Sigmoid colon (tissue), 7 donors: ENCODE results near the gene REEP3. TPM values are rescaled to one million over a fixed set of nuclear protein-coding genes. Genes with fewer than 3 reads are reported as not detected.

ENCODE experiments used
- DNase-seq: peaks from one replicate; pipeline ENCODE4 v3.0.0-alpha.2; 2019
- H3K27ac ChIP-seq, 4 donors: fragments of 200-600 bp; sonication (generic); one replicate each; pipeline ENCODE4 v1.5.1; 2016 to 2019; ENCODE audit warnings: mild to moderate bottlenecking in 1 of 4
- H3K27me3 ChIP-seq, 3 donors: fragments of 200-600 bp; sonication (generic); one replicate each; pipeline ENCODE4 v1.5.1; 2019; ENCODE audit warnings: mild to moderate bottlenecking in 1 of 3
- H3K36me3 ChIP-seq, 4 donors: fragments of 200-600 bp; sonication (generic); one replicate each; pipeline ENCODE4 v1.5.1; 2016 to 2019
- H3K4me1 ChIP-seq, 4 donors: fragments of 200-600 bp; sonication (generic); one replicate each; pipeline ENCODE4 v1.5.1; 2017 to 2019
- H3K4me3 ChIP-seq, 4 donors: fragments of 200-600 bp; sonication (generic); one replicate each; pipeline ENCODE4 v1.5.1; 2017 to 2019; ENCODE audit warnings: mild to moderate bottlenecking in 2 of 4, moderate library complexity in 1 of 4
- H3K9me3 ChIP-seq, 4 donors: fragments of 200-600 bp in 3 of 4; sonication (generic) in 3 of 4; one replicate each; pipeline versions ENCODE4 v1.5.1 to v1.6.1; 2013 to 2019
- EP300 ChIP-seq, 4 donors: sonication (generic); formaldehyde crosslinking; IDR thresholded peaks; one replicate each; pipeline ENCODE4 v1.6.1; 2017; ENCODE audit warnings: antibody characterized with exemption in 4 of 4
- POLR2A ChIP-seq, 2 donors: fragments of 450-650 bp; IDR thresholded peaks; one replicate each; pipeline ENCODE4 v1.6.1; 2016; ENCODE audit warnings: antibody characterized with exemption in 2 of 2, mild to moderate bottlenecking in 2 of 2, moderate library complexity in 2 of 2
- POLR2AphosphoS5 ChIP-seq, 4 donors: sonication (generic); formaldehyde crosslinking; IDR thresholded peaks; one replicate each; pipeline ENCODE4 v1.6.1; 2017; ENCODE audit warnings: antibody characterized with exemption in 4 of 4
- WGBS, 2 donors: extraction: QIAGEN DNeasy Blood & Tissue Kit; methylation state at CpG; one replicate each; pipeline ENCODE4 v1.1.7; 2013; 5-methylcytosine and 5-hydroxymethylcytosine counted together
- intact Hi-C: fragments of 100-400 bp; cut with DNase I; formaldehyde crosslinking; loops from one replicate; pipeline ENCODE4 v1.15.1; 2023
- polyA plus RNA-seq, 3 donors: library from polyadenylated mRNA; stranded (reverse); fragments of 200-250 nt; gene quantifications; one replicate each; pipeline ENCODE4 v1.2.3, GENCODE V29; 2013
- total RNA-seq, 4 donors: library from RNA; depleted of rRNA; stranded (reverse); fragments of >200 nt; gene quantifications; one replicate each; pipeline ENCODE4 v1.1.0, GENCODE V29; 2016
- TF ChIP-seq, protein P1 (sequence below), 4 experiments: fragments of 450-650 bp in 3 of 4; fragments of 200-600 bp in 1 of 4; IDR thresholded peaks; one replicate each; pipeline ENCODE4 v1.5.1; 2016 to 2019; ENCODE audit warnings: antibody characterized with exemption in 4 of 4, mild to moderate bottlenecking in 3 of 4, moderate library complexity in 2 of 4
- donor health status: healthy with polysubstance abuse.
- donor health status: Bipolar disorder and iron deficiency.
- donor health status: healthy.

REEP3 gene
- total and polyA plus RNA-seq, 7 donors = 8.6 to 116 (median 69.2) TPM

DNA sequence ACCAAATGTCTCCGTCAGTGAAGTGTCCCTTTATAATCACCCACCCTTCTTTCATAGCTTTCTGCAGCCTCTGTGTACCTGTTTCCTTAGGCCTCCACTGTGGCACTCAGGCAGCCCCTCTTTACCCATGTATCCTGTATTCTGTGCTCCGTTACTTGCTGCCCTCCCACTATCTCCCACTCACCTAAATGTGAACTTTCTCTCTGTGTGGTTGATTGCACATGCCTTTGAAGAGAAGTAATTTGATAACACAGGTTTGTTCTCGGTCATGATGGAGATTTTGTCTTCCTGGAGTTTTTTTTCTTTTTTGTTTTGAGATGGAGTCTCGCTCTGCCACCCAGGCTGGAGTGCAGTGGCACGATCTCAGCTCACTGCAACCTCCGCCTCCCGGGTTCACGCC is 61.5 kb downstream of the REEP3 start:
- intact Hi-C loops = loop anchor here (5.0 kb wide), 1 partner anchor 45 kb away; no protein-coding TSS in a partner anchor
- Histone ChIP-seq H3K27me3 (no peaks in the 10 kb centered on the region), H3K36me3 (no peaks in the 10 kb centered on the region), H3K27ac (no peak overlapping the region), H3K4me1 (peaks cover 0 to 62% (median 39%) of the 10 kb centered on the region in 4 donors), H3K9me3 (no peaks in the 10 kb centered on the region), H3K4me3 (no peak overlapping the region)
- DNase-seq = no peak
- TF ChIP-seq, protein P1, sequence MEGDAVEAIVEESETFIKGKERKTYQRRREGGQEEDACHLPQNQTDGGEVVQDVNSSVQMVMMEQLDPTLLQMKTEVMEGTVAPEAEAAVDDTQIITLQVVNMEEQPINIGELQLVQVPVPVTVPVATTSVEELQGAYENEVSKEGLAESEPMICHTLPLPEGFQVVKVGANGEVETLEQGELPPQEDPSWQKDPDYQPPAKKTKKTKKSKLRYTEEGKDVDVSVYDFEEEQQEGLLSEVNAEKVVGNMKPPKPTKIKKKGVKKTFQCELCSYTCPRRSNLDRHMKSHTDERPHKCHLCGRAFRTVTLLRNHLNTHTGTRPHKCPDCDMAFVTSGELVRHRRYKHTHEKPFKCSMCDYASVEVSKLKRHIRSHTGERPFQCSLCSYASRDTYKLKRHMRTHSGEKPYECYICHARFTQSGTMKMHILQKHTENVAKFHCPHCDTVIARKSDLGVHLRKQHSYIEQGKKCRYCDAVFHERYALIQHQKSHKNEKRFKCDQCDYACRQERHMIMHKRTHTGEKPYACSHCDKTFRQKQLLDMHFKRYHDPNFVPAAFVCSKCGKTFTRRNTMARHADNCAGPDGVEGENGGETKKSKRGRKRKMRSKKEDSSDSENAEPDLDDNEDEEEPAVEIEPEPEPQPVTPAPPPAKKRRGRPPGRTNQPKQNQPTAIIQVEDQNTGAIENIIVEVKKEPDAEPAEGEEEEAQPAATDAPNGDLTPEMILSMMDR (IDR thresholded peaks at IDR 0.05) = no peak
- TF ChIP-seq EP300 (IDR thresholded peaks at IDR 0.05) (no peak), POLR2AphosphoS5 (IDR thresholded peaks at IDR 0.05) (no peak), POLR2A (IDR thresholded peaks at IDR 0.05) (no peak)
- 95 to 96% methylated on average over 8 of the region's 8 CpGs for WGBS, 2 donors

GRCh38 chr10:63583397-63583796 is 62.2 kb downstream of the REEP3 start:
- H3K27me3 ChIP-seq = no peaks in the 10 kb centered on the region
- no peaks in the 10 kb centered on the region for H3K9me3 ChIP-seq
- no peak overlapping the region for H3K4me3 ChIP-seq
- intact Hi-C loops = loop anchor here (5.0 kb wide), 1 partner anchor 44 kb away; no protein-coding TSS in a partner anchor
- WGBS, 2 donors = 83 to 90% methylated on average over 3 of the region's 3 CpGs
- TF ChIP-seq POLR2A (IDR thresholded peaks at IDR 0.05) (no peak), POLR2AphosphoS5 (IDR thresholded peaks at IDR 0.05) (no peak), EP300 (IDR thresholded peaks at IDR 0.05) (no peak)
- TF ChIP-seq, protein P1 (IDR thresholded peaks at IDR 0.05) = no peak
- no peaks in the 10 kb centered on the region for H3K36me3 ChIP-seq
- peaks cover 0 to 68% (median 39%) of the 10 kb centered on the region in 4 donors for H3K4me1 ChIP-seq
- DNase-seq = no peak
- peak overlapping the region in 1 of 4 donors; percentile 42 for H3K27ac ChIP-seq

DNA sequence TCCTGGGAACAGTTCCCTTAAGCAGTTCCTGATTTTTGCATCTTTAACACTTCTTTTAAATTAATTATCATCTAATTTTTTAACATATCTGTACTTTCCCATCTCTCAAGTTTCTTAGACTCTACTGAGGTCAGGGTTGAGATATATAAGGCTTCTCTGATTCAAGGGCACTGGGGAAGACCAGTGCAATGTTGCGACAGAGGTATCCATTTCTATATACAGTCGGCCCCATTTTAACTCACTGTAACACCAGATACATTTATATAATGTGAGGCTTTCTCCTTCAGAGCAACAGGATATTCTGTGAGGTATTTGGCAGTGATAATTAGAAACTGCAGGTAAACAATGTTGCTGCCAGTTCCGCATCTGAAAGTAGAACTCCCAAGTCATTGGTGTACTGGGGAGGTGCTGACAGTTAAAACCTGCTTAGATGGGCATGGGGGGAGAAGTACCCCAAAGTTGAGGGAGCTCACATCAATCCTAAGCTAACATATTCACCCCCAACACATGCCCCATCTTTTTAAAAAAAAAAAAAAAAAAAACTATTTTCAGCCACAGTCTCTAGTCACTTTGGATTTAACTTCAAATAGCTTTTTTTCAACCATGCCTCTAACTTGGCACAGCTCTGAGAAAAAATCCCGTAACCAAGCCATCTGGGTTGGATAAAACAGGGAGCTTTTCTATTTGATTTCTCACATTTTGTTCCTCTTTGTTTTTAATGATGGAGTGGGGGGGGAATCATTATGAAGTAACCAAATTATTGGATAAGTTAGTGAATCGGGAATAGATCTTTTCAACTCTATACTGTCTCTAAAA is 62.9 kb downstream of the REEP3 start:
- H3K27ac ChIP-seq = peak overlapping the region in 1 of 4 donors; percentile 42
- peaks cover 0 to 71% (median 39%) of the 10 kb centered on the region in 4 donors for H3K4me1 ChIP-seq
- H3K36me3 ChIP-seq = no peaks in the 10 kb centered on the region
- no peak for DNase-seq
- TF ChIP-seq, protein P1 (IDR thresholded peaks at IDR 0.05) = no peak
- TF ChIP-seq POLR2A (IDR thresholded peaks at IDR 0.05) = no peak
- no peak for TF ChIP-seq EP300 (IDR thresholded peaks at IDR 0.05)
- no peak for TF ChIP-seq POLR2AphosphoS5 (IDR thresholded peaks at IDR 0.05)
- intact Hi-C loops = loop anchor here (5.0 kb wide), 1 partner anchor 43 kb away; no protein-coding TSS in a partner anchor
- WGBS, 2 donors = 81 to 90% methylated on average over 5 of the region's 5 CpGs
- no peak overlapping the region for H3K4me3 ChIP-seq
- no peaks in the 10 kb centered on the region for H3K9me3 ChIP-seq
- H3K27me3 ChIP-seq = no peaks in the 10 kb centered on the region

DNA sequence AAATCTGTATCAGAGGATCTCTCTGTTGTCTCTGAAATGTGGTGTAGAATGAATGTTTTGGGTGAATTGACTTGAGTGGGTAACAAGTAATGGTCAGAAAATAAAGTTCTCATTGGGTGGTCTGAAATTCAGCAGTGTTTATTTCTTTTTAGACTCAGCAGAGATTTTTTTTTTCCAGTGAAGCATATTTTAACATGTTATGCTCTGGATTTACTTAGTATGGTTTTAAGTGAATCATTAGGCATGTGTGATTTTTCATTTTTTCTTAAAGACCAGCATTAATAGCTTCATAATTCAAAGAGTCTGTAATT is 63.5 kb downstream of the REEP3 start:
- Histone ChIP-seq H3K4me1 (peaks cover 0 to 65% (median 34%) of the 10 kb centered on the region in 4 donors), H3K36me3 (no peaks in the 10 kb centered on the region)

More for the DNA sequence above, 63.5 kb downstream of the REEP3 start:
- TF ChIP-seq, protein P1 (IDR thresholded peaks at IDR 0.05) = no peak
- TF ChIP-seq POLR2AphosphoS5 (IDR thresholded peaks at IDR 0.05) (no peak), EP300 (IDR thresholded peaks at IDR 0.05) (no peak), POLR2A (IDR thresholded peaks at IDR 0.05) (no peak)
- no peaks in the 10 kb centered on the region for H3K9me3 ChIP-seq
- no peak for DNase-seq
- intact Hi-C loops = loop anchor here (5.0 kb wide), 1 partner anchor 43 kb away; no protein-coding TSS in a partner anchor
- no peaks in the 10 kb centered on the region for H3K27me3 ChIP-seq
- H3K4me3 ChIP-seq = no peak overlapping the region
- H3K27ac ChIP-seq = peak overlapping the region in 1 of 4 donors; percentile 1
